H9 (cell line): ENCODE data around the gene RIPOR1. TPM values are rescaled to one million over a fixed set of nuclear protein-coding genes. Genes with fewer than 3 reads are reported as not detected.

ENCODE experiments used
- DNase-seq: peaks from one replicate; pipeline ENCODE4 v3.0.0-alpha.2; 2017
- H2AFZ ChIP-seq: one replicate; pipeline ENCODE4 v1.6.1; 2013; ENCODE audit warnings: mild to moderate bottlenecking, low read length, control low read depth, moderate library complexity
- H2AK5ac ChIP-seq: 2 replicates; pipeline ENCODE4 v1.6.1; 2013; ENCODE audit warnings: low read length, control low read depth, mixed read lengths; ENCODE audit not compliant: insufficient read length
- H2BK120ac ChIP-seq: one replicate; pipeline ENCODE4 v1.6.1; 2013; ENCODE audit warnings: low read depth, mild to moderate bottlenecking, low read length, control low read depth, inconsistent platforms; ENCODE audit not compliant: poor library complexity, severe bottlenecking
- H2BK12ac ChIP-seq: 2 replicates; pipeline ENCODE4 v1.6.1; 2013; ENCODE audit warnings: low read length, control low read depth, mixed read lengths, low read depth; ENCODE audit not compliant: insufficient read length
- H2BK15ac ChIP-seq: 2 replicates; pipeline ENCODE4 v1.6.1; 2013; ENCODE audit warnings: low read depth, low read length, control low read depth
- H2BK20ac ChIP-seq: one replicate; pipeline ENCODE4 v1.6.1; 2013; ENCODE audit warnings: low read depth, mild to moderate bottlenecking, low read length, control low read depth, inconsistent platforms; ENCODE audit not compliant: poor library complexity, severe bottlenecking
- H2BK5ac ChIP-seq: 2 replicates; pipeline ENCODE4 v1.6.1; 2013; ENCODE audit warnings: low read length, control low read depth, mixed read lengths; ENCODE audit not compliant: insufficient read length
- H3K14ac ChIP-seq: 2 replicates; pipeline ENCODE4 v1.6.1; 2013; ENCODE audit warnings: low read length, control low read depth; ENCODE audit not compliant: insufficient read depth
- H3K18ac ChIP-seq: 2 replicates; pipeline ENCODE4 v1.6.1; 2013; ENCODE audit warnings: low read depth, mild to moderate bottlenecking, mixed read lengths, low read length, control low read depth; ENCODE audit not compliant: insufficient read length
- H3K23ac ChIP-seq: 2 replicates; pipeline ENCODE4 v1.6.1; 2013; ENCODE audit warnings: low read length, control low read depth, mixed read lengths, low read depth; ENCODE audit not compliant: insufficient read length
- H3K23me2 ChIP-seq: 2 replicates; pipeline ENCODE4 v1.6.1; 2013; ENCODE audit warnings: low read depth, mild to moderate bottlenecking, mixed read lengths, low read length, control low read depth; ENCODE audit not compliant: insufficient read length, poor library complexity, severe bottlenecking
- H3K27ac ChIP-seq: 2 replicates; pipeline ENCODE4 v1.5.1; 2013; ENCODE audit warnings: low read length, control low read depth, mixed read lengths, low read depth; ENCODE audit not compliant: insufficient read length
- H3K27me3 ChIP-seq: 2 replicates; pipeline ENCODE4 v1.6.1; 2013; ENCODE audit warnings: low read length, control low read depth, inconsistent platforms; ENCODE audit not compliant: insufficient read depth
- H3K4ac ChIP-seq: 2 replicates; pipeline ENCODE4 v1.6.1; 2013; ENCODE audit warnings: low read depth, mild to moderate bottlenecking, control low read depth, inconsistent platforms, low read length, moderate library complexity
- H3K4me1 ChIP-seq: 2 replicates; pipeline ENCODE4 v1.6.1; 2013; ENCODE audit warnings: low read length, control low read depth, inconsistent platforms; ENCODE audit not compliant: insufficient read depth
- H3K4me2 ChIP-seq: 2 replicates; pipeline ENCODE4 v1.6.1; 2013; ENCODE audit warnings: low read length, control low read depth, mixed read lengths; ENCODE audit not compliant: insufficient read length, insufficient read depth
- H3K56ac ChIP-seq: 2 replicates; pipeline ENCODE4 v1.6.1; 2013; ENCODE audit warnings: low read depth, mild to moderate bottlenecking, mixed read lengths, low read length, control low read depth; ENCODE audit not compliant: insufficient read length
- H3K79me1 ChIP-seq: 2 replicates; pipeline ENCODE4 v1.6.1; 2013; ENCODE audit warnings: low read depth, mild to moderate bottlenecking, moderate library complexity, low read length, control low read depth, inconsistent platforms; ENCODE audit not compliant: insufficient read depth, poor library complexity, severe bottlenecking
- H3K79me2 ChIP-seq: 2 replicates; pipeline ENCODE4 v1.6.1; 2013; ENCODE audit warnings: low read length, control low read depth, inconsistent platforms; ENCODE audit not compliant: insufficient read depth
- H3K9ac ChIP-seq: 2 replicates; pipeline ENCODE4 v1.6.1; 2013; ENCODE audit warnings: low read length, control low read depth, mixed read lengths; ENCODE audit not compliant: insufficient read length; ENCODE audit errors: extremely low read depth
- H3K9me3 ChIP-seq: one replicate; pipeline ENCODE4 v1.6.1; 2013; ENCODE audit warnings: low read depth, low read length, inconsistent platforms; ENCODE audit not compliant: control insufficient read depth
- H3T11ph ChIP-seq: one replicate; pipeline ENCODE4 v1.6.1; 2013; ENCODE audit warnings: mild to moderate bottlenecking, low read length, control low read depth, inconsistent platforms
- H4K20me1 ChIP-seq: one replicate; pipeline ENCODE4 v1.6.1; 2013; ENCODE audit not compliant: control insufficient read depth, insufficient read length, insufficient read depth
- H4K5ac ChIP-seq: 2 replicates; pipeline ENCODE4 v1.6.1; 2013; ENCODE audit warnings: low read depth, mild to moderate bottlenecking, mixed read lengths, low read length, control low read depth; ENCODE audit not compliant: insufficient read length
- H4K8ac ChIP-seq: replicated peaks from 2 replicates; pipeline ENCODE4 v1.6.1; 2013; ENCODE audit warnings: low read length, control low read depth, mixed read lengths, low read depth; ENCODE audit not compliant: insufficient read length
- H4K91ac ChIP-seq: 2 replicates; pipeline ENCODE4 v1.6.1; 2013; ENCODE audit warnings: low read depth, mild to moderate bottlenecking, moderate library complexity, mixed read lengths, low read length, control low read depth; ENCODE audit not compliant: insufficient read length
- H3K27ac Mint-ChIP-seq, 3 experiments: 2 replicates in 2 of 3; 3 replicates in 1 of 3; pipeline ENCODE4 v1.8.0; 2020 to 2021; ENCODE audit warnings: mixed read lengths in 3 of 3, mild to moderate bottlenecking in 1 of 3, moderate library complexity in 1 of 3
- H3K27me3 Mint-ChIP-seq: 2 replicates; pipeline ENCODE4 v1.8.0; 2021; ENCODE audit warnings: low read depth, mild to moderate bottlenecking, moderate library complexity, mixed read lengths
- H3K36me3 Mint-ChIP-seq, 3 experiments: 2 replicates in 2 of 3; 3 replicates in 1 of 3; pipeline ENCODE4 v1.8.0; 2020 to 2021; ENCODE audit warnings: low read depth in 3 of 3, mixed read lengths in 3 of 3; ENCODE audit not compliant: insufficient read depth in 1 of 3
- H3K4me1 Mint-ChIP-seq, 2 experiments: 2 replicates each; pipeline ENCODE4 v1.8.0; 2020; ENCODE audit warnings: mixed read lengths in 2 of 2
- H3K4me3 Mint-ChIP-seq, 2 experiments: 2 replicates in 1 of 2; 3 replicates in 1 of 2; pipeline ENCODE4 v1.8.0; 2020 to 2021; ENCODE audit warnings: mild to moderate bottlenecking in 2 of 2, mixed read lengths in 2 of 2, moderate library complexity in 1 of 2
- H3K9me3 Mint-ChIP-seq, 2 experiments: 2 replicates in 1 of 2; 3 replicates in 1 of 2; pipeline ENCODE4 v1.8.0; 2020; ENCODE audit warnings: mild to moderate bottlenecking in 2 of 2, mixed read lengths in 2 of 2, moderate library complexity in 1 of 2
- WGBS: extraction: QIAGEN DNeasy Blood & Tissue Kit; methylation state at CpG from one replicate; pipeline ENCODE4 v1.1.7; 2013; ENCODE audit warnings: missing lambda C conversion rate, low lambda C conversion rate, mixed read lengths; ENCODE audit not compliant: insufficient read length; ENCODE audit errors: extremely low coverage; 5-methylcytosine and 5-hydroxymethylcytosine counted together
- total RNA-seq: library from RNA; stranded (reverse); gene quantifications from 2 replicates; pipeline ENCODE4 v1.2.1, GENCODE V29; 2021
- TF ChIP-seq, protein P1 (sequence below): fragments of 200-600 bp; sonication (generic); conservative IDR thresholded peaks from 3 replicates; pipeline ENCODE4 v1.8.0; 2021; ENCODE audit warnings: antibody characterized with exemption, mild to moderate bottlenecking

The RIPOR1 gene
- total RNA-seq, 1 experiment from 2014 or later = 14.3 TPM

- Mint-ChIP-seq H3K27me3 (peaks cover 22% of the 10 kb centered on the region), H3K27ac (peak overlapping the region; percentile 95 to 98 (median 97)), H3K36me3 (no peaks in the 10 kb centered on the region), H3K4me1 (peaks cover 9% of the 10 kb centered on the region in 2 experiments), H3K9me3 (no peaks in the 10 kb centered on the region), H3K4me3 (peak overlapping the region; percentile 97 to 99)
- no peak overlapping the region for H2BK12ac ChIP-seq
- peak overlapping the region; percentile 56 for H3K18ac ChIP-seq
- peak overlapping the region; percentile 97 for H2AFZ ChIP-seq
- peaks cover 9% of the 10 kb centered on the region; the same call in 1 of the 2 replicates for H3K27me3 ChIP-seq
- H3K23ac ChIP-seq = no peak overlapping the region
- H3K9ac ChIP-seq = peak overlapping the region; percentile 32
- WGBS = no CpG with 5 or more reads among the region's 17 CpGs
- H3T11ph ChIP-seq = no peak overlapping the region
- H3K79me2 ChIP-seq = peaks cover 1% of the 10 kb centered on the region; the same call in 1 of the 2 replicates
- H4K8ac ChIP-seq = no peak overlapping the region
- H3K4me1 ChIP-seq = no peaks in the 10 kb centered on the region; the same call in 1 of the 2 replicates
- H2BK120ac ChIP-seq = no peak overlapping the region
- H2BK15ac ChIP-seq = no peak overlapping the region
- H3K4me2 ChIP-seq = peak overlapping the region; percentile 77
- H2BK20ac ChIP-seq = no peak overlapping the region
- H3K4ac ChIP-seq = no peak overlapping the region
- H3K14ac ChIP-seq = peak overlapping the region; percentile 83; the same call in 1 of the 2 replicates
- no peaks in the 10 kb centered on the region for H4K20me1 ChIP-seq
- H2BK5ac ChIP-seq = no peak overlapping the region
- H3K9me3 ChIP-seq = no peaks in the 10 kb centered on the region
- H3K27ac ChIP-seq = no peak overlapping the region
- peaks cover 6% of the 10 kb centered on the region for H3K23me2 ChIP-seq
- no peak overlapping the region for H4K5ac ChIP-seq
- no peaks in the 10 kb centered on the region for H3K79me1 ChIP-seq
- TF ChIP-seq, protein P1, sequence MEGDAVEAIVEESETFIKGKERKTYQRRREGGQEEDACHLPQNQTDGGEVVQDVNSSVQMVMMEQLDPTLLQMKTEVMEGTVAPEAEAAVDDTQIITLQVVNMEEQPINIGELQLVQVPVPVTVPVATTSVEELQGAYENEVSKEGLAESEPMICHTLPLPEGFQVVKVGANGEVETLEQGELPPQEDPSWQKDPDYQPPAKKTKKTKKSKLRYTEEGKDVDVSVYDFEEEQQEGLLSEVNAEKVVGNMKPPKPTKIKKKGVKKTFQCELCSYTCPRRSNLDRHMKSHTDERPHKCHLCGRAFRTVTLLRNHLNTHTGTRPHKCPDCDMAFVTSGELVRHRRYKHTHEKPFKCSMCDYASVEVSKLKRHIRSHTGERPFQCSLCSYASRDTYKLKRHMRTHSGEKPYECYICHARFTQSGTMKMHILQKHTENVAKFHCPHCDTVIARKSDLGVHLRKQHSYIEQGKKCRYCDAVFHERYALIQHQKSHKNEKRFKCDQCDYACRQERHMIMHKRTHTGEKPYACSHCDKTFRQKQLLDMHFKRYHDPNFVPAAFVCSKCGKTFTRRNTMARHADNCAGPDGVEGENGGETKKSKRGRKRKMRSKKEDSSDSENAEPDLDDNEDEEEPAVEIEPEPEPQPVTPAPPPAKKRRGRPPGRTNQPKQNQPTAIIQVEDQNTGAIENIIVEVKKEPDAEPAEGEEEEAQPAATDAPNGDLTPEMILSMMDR = no peak
- DNase-seq = no peak
- no peak overlapping the region for H2AK5ac ChIP-seq
- no peak overlapping the region for H4K91ac ChIP-seq
- no peak overlapping the region for H3K56ac ChIP-seq
Measured at GRCh38 chr16:67481561-67482232, 46.9 kb upstream of the RIPOR1 start.
